CD4-positive, alpha-beta T cell treated with Interleukin-1 beta for 1 hour (primary cell): ENCODE results near the gene CFAP99.
"Not testable (repeated sequence)": the region's sequence is repeated elsewhere in the genome, so short reads cannot be mapped to it uniquely, and the experiment has no call there.

ENCODE experiments used
- DNase-seq, 2 donors: peaks; one replicate each; pipeline ENCODE4 v3.0.0-alpha.2; 2020 to 2022

Gene CFAP99

DNA sequence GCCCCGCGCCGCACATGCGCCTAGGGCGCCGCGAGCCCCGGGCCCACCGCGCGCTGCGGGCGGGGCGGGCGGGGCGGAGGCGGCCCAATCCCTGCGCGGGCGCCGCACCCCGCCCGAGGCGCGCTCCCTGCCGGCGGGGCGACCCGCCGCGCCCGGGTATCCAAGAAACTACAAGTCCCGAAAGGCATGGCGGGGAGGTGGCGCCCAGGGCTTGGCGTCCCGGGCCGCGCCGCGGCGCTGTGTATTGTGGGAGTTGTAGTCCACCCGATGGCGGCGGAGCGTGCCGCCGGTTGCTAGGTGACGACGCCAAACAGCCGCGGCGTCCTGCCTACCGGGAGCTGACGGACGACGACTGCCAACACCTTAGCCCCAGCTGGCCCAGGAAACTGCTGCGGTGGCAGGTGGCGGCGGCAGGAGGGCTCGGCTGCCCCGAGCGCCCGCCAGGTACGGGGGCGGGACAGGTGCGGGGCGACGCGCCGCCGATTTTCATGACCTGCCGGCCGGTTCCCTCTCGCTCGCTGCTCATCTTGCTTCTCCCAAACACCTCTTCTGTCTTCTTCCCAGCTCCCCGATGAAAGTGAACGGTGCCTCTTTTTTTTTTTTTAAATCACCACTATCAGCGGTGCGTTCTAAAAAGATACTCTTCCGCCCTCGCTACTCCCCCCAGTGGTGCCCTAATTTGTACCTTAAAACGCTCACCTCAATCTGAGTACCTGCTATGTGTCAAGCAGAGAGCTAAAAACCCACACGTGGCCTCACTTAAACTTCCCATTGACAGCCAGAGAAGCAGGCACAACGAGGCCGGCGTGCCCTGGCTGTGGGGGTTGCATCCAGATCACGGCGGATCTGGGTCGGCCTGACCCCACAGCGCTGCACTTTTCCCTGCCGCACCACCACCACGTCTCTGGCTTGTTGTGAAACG, at the start of gene CFAP99:
Gene CFAP99, plus strand, starts transcription at position 306 of the 922 bp plus-strand sequence.
- peak; percentile 99 for DNase-seq

DNA sequence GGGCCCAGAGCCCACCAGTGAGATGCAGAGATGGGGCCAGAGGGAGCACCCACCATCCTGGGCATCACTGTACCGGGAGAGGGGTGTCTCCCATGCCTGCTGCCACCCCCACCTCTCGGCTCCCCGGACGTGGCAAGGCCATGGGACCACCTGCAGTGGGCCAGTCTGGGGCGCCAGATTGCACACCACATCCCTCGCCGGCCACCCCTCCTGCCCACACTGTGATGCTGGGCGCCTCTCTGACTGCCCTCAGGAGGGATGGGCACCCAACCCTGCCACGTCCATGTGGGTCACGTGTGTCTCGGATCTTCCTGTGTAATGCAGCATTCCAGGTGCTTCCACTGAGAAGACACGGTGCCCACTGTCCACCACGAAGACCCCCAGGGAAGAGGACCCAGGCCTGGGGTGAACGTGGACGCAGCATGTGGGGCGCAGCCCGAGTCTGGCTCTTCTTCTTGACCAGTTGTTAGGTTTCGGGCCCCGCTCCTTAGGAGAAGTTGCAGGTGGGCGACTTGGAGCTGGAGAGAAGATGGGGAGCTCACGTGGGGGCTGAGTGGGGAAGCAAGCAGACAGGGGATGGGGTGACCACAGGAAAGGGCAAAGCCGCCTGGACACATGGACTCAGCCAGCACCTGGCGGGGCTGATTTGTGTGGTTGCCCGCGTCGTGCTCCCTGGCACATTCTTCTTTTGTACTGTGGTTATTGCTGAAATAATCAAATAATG, 48.0 kb upstream of the CFAP99 start:
- no peak for DNase-seq

- no peak for DNase-seq
Observed at GRCh38 chr4:2371765-2372487, 46.8 kb upstream of the CFAP99 start.

- DNase-seq: no peak
Observed at GRCh38 chr4:2372488-2373030, 46.2 kb upstream of the CFAP99 start.

GRCh38 chr4:2373532-2373931, 45.2 kb upstream of the CFAP99 start:
- no peak for DNase-seq

DNA sequence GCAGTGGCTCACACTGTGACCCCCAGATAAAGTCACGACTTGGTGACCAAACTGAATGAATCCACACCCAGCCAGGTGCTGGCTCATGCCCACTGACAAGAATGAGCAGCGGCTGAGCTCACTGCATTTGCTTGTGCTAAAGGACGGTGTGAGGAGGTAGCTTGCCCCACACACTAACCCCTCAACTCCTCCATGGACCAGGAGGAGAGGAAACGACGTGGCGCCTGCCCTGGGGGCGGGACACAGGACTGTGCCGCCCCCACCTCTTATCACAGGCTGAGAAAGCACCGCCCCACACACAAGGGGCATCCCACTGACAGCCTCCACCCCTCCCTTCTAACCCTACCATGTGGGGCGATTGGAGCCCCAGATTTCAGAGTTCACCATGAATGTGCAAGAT, 43.3 kb upstream of the CFAP99 start:
- no peak for DNase-seq

DNA sequence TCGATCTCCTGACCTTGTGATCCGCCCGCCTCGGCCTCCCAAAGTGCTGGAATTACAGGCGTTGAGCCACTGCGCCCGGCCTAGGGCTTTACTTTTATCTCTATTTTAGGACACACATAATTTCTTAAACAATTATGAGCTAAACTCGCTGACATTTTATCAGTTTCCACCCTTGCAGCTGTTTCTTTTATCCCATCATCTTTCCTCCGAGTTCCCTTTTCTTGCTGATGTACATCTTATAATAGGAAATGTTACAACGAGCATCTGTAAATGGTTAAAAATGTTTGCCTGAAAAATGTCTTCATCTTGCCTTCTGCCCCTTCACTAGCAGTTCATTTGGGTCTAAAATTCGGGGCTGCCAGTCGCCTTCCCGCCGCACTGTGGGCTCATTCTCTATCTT, 41.5 kb upstream of the CFAP99 start:
- no peak for DNase-seq

DNA sequence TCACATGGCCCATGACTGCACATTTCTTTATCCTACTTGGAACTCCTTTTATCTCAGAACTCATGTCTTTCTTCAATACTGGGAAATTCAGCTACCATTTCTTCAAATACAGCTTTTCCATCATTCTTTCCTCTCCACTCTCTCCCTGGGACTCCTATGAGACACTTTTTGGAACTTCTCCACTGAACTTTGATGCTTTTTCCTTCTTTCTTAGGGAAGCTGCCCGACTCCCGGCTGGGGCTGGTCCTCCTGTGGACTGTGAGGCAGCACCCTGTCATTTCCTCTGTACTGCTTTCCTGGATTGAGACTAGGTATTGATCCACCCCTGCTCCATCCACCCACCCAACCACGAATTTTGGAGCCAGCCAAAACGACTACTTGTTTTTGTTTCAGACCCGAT, 40.4 kb upstream of the CFAP99 start:
- no peak for DNase-seq

- DNase-seq: no peak
Observed at GRCh38 chr4:2378898-2379297, 39.9 kb upstream of the CFAP99 start.

- DNase-seq: not testable (repeated sequence)
Observed at GRCh38 chr4:2380589-2380988, 38.2 kb upstream of the CFAP99 start.

DNA sequence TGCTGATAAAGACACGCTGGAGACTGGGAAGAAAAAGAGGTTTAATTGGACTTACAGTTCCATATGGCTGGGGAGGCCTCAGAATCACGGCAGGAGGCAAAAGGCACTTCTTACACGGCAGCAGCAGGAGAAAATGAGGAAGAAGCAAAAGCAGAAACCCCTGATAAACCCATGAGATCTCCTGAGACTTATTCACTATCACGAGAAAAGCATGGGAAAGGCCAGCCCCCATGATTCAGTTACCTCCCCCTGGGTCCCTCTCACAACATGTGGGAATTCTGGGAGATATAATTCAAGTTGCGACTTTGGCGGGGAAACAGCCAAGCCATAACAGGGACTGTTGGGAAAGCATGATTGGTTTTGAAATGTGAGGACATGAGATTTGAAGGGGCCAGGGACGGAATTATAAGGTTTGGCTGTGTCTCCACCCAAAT, 36.0 kb upstream of the CFAP99 start:
- DNase-seq: not testable (repeated sequence)

DNA sequence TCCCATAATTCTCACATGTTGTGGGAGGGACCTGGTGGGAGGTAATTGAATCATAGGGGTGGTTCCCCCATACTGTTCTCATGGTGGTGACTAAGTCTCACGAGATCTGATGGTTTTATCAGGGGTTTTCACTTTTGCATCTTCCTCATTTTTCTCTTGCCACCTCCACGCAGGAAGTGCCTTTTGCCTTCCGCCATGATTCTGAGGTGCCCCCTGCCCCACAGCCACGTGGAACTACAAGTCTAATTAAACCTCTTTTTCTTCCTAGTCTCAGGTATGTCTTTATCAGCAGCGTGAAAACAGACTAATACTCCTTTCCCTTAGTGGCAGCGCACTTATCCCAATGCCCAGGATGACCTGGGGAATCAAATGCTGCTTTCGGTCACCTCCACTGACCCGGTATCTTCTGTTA, 35.5 kb upstream of the CFAP99 start:
- not testable (repeated sequence) for DNase-seq

GRCh38 chr4:2383760-2384159, 35.0 kb upstream of the CFAP99 start:
- DNase-seq: no peak

DNA sequence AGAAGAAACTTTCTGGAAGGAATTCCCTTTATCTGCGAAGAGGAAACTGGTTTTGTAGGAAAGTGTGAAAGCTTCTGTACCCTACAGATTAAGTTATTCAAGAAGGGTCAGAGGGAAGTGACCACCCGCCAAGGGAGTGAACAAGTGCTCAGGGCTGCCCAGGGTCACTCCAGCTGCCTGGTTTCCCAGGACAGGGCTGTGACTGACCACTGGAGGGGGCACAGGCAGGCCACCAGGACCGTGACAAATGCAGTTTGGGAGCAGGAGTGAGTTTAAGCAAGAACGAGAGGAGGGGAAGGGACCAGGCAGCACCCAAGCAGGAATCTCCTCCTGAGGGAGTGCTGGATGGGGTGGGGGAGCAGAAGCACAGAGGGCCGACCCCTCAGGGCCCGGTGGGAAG, 34.5 kb upstream of the CFAP99 start:
- no peak for DNase-seq

DNA sequence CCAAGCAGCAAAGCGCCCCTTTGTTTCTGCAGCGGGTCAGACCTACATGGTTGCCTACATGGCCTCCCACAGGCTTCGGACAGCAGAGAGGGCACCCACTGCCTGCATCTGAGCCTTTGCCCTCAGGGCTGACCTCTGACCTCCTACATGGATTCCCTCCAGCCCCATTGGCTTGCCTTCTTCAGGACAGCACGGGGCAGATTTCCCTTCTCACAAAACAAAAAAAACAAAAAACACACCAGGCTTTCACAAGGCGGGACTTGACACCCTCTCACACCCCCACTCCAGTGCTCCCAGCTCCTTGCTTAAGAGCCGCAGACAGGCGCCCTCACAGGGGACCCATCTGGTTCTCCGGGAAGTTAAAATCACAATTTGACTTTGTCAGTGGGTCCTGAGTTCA, 33.2 kb upstream of the CFAP99 start:
- DNase-seq: no peak

- DNase-seq: no peak
Observed at GRCh38 chr4:2386717-2387116, 32.0 kb upstream of the CFAP99 start.

DNA sequence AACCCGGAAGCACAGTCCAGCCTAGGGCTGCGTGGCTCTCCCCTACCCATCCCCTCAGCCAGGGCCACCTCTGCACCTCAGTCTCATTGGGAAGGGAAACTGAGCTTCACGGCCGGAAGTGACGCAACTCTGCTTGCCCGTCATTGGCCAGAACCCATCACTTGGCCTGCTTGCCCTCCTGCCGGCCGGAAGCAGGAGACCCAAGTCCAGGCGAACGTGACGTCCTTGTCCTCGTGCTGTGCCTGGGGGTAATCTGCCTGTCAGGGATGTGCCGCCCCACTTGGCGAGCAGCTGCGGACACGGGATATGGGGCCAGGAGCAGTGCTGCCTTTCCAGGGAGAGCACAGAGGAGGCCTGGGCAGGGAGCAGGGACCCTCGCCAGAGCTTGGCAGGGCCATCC, 31.5 kb upstream of the CFAP99 start:
- DNase-seq: no peak

DNA sequence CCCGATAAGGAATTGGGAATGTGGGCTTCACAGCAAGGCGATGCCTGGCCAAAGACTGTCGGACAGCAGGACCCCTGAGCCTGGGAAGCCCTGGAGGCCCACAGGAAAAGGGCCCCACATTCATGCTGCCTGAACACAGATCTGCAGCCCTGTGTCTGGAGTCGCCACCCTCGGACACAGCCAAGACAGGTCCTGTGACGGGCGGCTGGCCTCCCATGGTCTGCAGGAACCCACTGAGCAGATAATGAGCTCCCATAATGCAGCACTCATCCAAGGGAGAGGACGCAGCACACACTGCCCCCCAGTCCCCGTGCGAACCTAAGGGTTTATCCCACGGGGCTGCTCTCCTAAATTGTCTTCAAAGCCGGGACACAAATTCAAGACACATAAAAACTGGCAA, 30.9 kb upstream of the CFAP99 start:
- DNase-seq: no peak

GRCh38 chr4:2388429-2389182, 30.1 kb upstream of the CFAP99 start:
- DNase-seq: no peak

DNA sequence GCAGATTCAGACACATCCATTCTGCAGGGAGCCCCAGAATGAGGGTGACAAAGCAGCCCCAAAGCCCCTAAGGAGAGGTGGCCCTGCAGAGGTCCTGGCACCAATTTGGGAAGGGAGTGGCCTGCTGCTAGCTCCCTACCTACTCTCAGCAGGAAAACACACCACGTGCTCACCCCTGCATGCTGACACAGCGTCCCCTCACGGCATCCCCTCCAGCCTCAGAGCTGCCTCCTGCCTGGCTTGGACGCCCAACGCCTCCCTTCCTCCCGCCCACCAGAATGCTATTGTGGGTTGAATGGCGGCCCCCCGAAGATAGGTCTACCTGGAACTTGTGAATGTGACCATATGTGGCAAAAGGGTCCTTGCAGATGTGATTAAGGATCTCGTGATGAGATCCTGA, 29.1 kb upstream of the CFAP99 start:
- DNase-seq: no peak

DNA sequence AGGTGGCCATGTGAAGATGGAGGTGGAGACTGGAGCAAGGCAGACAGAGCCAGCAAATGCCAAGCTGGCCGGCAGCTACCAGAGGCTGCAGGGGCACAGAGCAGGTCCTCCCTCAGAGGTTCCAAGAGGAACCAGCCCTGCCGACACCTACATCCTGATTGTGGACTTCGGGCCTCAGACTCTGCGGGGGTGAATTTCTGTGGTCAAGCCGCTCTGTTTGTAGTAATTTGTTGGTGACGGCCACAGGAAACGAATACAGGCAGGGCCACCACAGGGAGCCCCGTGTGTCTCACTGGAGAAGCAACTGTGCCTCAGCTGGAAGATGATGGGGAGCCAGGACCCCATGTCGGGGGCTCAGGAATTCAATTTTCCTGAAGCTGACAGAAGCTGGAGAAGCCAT, 28.6 kb upstream of the CFAP99 start:
- no peak for DNase-seq

GRCh38 chr4:2390784-2391421, 27.9 kb upstream of the CFAP99 start:
- no peak for DNase-seq
